Liver (tissue), 3 donors: ENCODE measurements around the gene SLF1.

Source experiments
- CTCF ChIP-seq: fragments of 150-350 bp; IDR thresholded peaks from 2 replicates; pipeline ENCODE4 v1.5.1; 2017; ENCODE audit warnings: improper control_type of control experiment, low read depth, low read length; ENCODE audit not compliant: missing input control
- MAX ChIP-seq: IDR thresholded peaks from 2 replicates; pipeline ENCODE4 v1.6.1; 2016; ENCODE audit warnings: antibody characterized with exemption
- RAD21 ChIP-seq, 2 donors: IDR thresholded peaks; 2 replicates each; pipeline ENCODE4 v1.6.1; 2016; ENCODE audit warnings: antibody characterized with exemption in 2 of 2, mild to moderate bottlenecking in 2 of 2
- SP1 ChIP-seq: IDR thresholded peaks from 2 replicates; pipeline ENCODE4 v1.6.1; 2018; ENCODE audit warnings: antibody characterized with exemption, mild to moderate bottlenecking
- donor health status: healthy.
- donor health status: healthy.

- TF ChIP-seq RAD21 (IDR thresholded peaks at IDR 0.05) (peak; percentile 72 to 75), CTCF (peak; percentile 37), SP1 (no peak), MAX (no peak)
These were observed 74.8 kb downstream of the SLF1 start for GRCh38 chr5:94693043-94693822.
